ENCODE data around the gene SLC35E3.

The SLC35E3 gene

GRCh38 chr12:68773582-68773981 is 27.6 kb downstream of the SLC35E3 start:
- Histone ChIP-seq H2AFZ (ENCODE audit: low read depth, low read length) (no peak overlapping the region), H3K23ac (ENCODE audit: low read length in 2 of 2) (no peak overlapping the region), H3K14ac (ENCODE audit: low read length in 2 of 2) (no peak overlapping the region), H3K4ac (ENCODE audit: low read depth in 1 of 2, low read length in 2 of 2) (no peak overlapping the region), H3K4me1 (ENCODE audit: control insufficient read depth, insufficient read depth, low read depth, low read length) (no peaks in the 10 kb centered on the region), H4K91ac (ENCODE audit: low read length) (no peak overlapping the region), H3K4me2 (ENCODE audit: low read length, poor library complexity, severe bottlenecking) (no peak overlapping the region), H2BK120ac (ENCODE audit: low read depth, low read length) (no peak overlapping the region), H3K9ac (ENCODE audit: low read length) (no peak overlapping the region), H3K36me3 (ENCODE audit: control insufficient read depth in 1 of 2, insufficient read depth in 2 of 2, low read depth in 1 of 2, low read length in 2 of 2) (no peaks in the 10 kb centered on the region), H3K27ac (ENCODE audit: low read length, poor library complexity, severe bottlenecking) (no peak overlapping the region), H3K4me3 (ENCODE audit: insufficient read depth in 1 of 2, low read depth in 1 of 2, low read length in 2 of 2) (no peak overlapping the region), H3K79me1 (replicated peaks; ENCODE audit: low read length, poor library complexity, severe bottlenecking) (no peaks in the 10 kb centered on the region), H3K27me3 (ENCODE audit: control insufficient read depth in 1 of 2, insufficient read depth in 1 of 2, low read length in 2 of 2) (no peaks in the 10 kb centered on the region), H4K8ac (ENCODE audit: low read length) (no peak overlapping the region), H2BK12ac (ENCODE audit: low read length in 2 of 2) (no peak overlapping the region), H2BK5ac (ENCODE audit: low read depth, low read length, poor library complexity, severe bottlenecking) (no peak overlapping the region), H3K9me3 (ENCODE audit: control insufficient read depth, low read length) (no peaks in the 10 kb centered on the region), H3K18ac (ENCODE audit: low read depth in 1 of 2, low read length in 2 of 2) (no peak overlapping the region), H2BK15ac (ENCODE audit: low read depth, poor library complexity, severe bottlenecking) (no peak overlapping the region), H2AK5ac (ENCODE audit: low read length, severe bottlenecking) (no peak overlapping the region)
- no peak for DNase-seq
- 95% methylated on average over 2 of the region's 5 CpGs for WGBS

GRCh38 chr12:68775121-68775630 is 29.2 kb downstream of the SLC35E3 start:
- Histone ChIP-seq H3K9ac (ENCODE audit: low read length) (no peak overlapping the region), H2BK120ac (ENCODE audit: low read depth, low read length) (no peak overlapping the region), H3K4ac (ENCODE audit: low read depth in 1 of 2, low read length in 2 of 2) (no peak overlapping the region), H3K18ac (ENCODE audit: low read depth in 1 of 2, low read length in 2 of 2) (no peak overlapping the region), H2BK5ac (ENCODE audit: low read depth, low read length, poor library complexity, severe bottlenecking) (no peak overlapping the region), H2BK15ac (ENCODE audit: low read depth, poor library complexity, severe bottlenecking) (no peak overlapping the region), H3K9me3 (ENCODE audit: control insufficient read depth, low read length) (no peaks in the 10 kb centered on the region), H3K4me1 (ENCODE audit: control insufficient read depth, insufficient read depth, low read depth, low read length) (no peaks in the 10 kb centered on the region), H3K27ac (ENCODE audit: low read length, poor library complexity, severe bottlenecking) (no peak overlapping the region), H3K27me3 (ENCODE audit: control insufficient read depth in 1 of 2, insufficient read depth in 1 of 2, low read length in 2 of 2) (no peaks in the 10 kb centered on the region), H4K91ac (ENCODE audit: low read length) (no peak overlapping the region), H2AK5ac (ENCODE audit: low read length, severe bottlenecking) (no peak overlapping the region), H3K4me2 (ENCODE audit: low read length, poor library complexity, severe bottlenecking) (no peak overlapping the region), H3K36me3 (ENCODE audit: control insufficient read depth in 1 of 2, insufficient read depth in 2 of 2, low read depth in 1 of 2, low read length in 2 of 2) (no peaks in the 10 kb centered on the region), H4K8ac (ENCODE audit: low read length) (no peak overlapping the region), H2BK12ac (ENCODE audit: low read length in 2 of 2) (no peak overlapping the region), H3K14ac (ENCODE audit: low read length in 2 of 2) (no peak overlapping the region), H3K79me1 (replicated peaks; ENCODE audit: low read length, poor library complexity, severe bottlenecking) (no peaks in the 10 kb centered on the region), H3K23ac (ENCODE audit: low read length in 2 of 2) (no peak overlapping the region), H3K4me3 (ENCODE audit: insufficient read depth in 1 of 2, low read depth in 1 of 2, low read length in 2 of 2) (no peak overlapping the region), H2AFZ (ENCODE audit: low read depth, low read length) (no peak overlapping the region)
- DNase-seq: no peak
- WGBS: 98% methylated on average over 6 of the region's 7 CpGs

DNA sequence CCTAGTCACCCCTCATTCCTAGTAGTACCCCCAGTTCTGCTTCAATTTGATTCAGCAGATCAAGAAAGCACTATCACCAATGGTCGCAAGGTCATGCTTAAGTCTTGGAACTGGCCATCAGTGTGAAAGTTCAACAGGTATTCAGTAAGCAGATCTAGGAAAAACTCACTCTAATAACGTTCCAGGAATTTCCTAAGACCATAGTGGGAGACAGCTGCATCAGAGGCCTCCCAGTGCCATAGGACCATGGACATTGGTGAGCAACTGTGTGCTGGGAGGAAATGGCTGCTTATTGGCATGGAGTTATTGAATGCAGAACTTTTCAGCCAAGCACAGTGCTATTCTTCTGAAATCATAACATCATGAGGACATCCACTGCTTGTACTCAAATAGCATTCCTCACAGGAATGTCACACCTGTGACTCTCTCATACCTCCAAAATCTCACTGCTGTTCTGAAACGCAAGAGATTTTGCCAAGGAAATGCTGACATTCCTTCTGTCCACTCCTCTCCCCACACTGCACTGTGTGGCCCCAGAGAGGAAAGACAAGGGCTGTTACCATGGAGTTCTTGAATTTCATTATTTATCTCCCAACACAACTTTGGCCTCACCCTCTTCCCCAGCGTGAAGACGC is 31.1 kb downstream of the SLC35E3 start:
- no peaks in the 10 kb centered on the region for H3K36me3 ChIP-seq (ENCODE audit: control insufficient read depth in 1 of 2, insufficient read depth in 2 of 2, low read depth in 1 of 2, low read length in 2 of 2)
- H3K14ac ChIP-seq (ENCODE audit: low read length in 2 of 2): no peak overlapping the region
- H3K4me1 ChIP-seq (ENCODE audit: control insufficient read depth, insufficient read depth, low read depth, low read length): no peaks in the 10 kb centered on the region
- H2BK120ac ChIP-seq (ENCODE audit: low read depth, low read length): no peak overlapping the region
- H3K18ac ChIP-seq (ENCODE audit: low read depth in 1 of 2, low read length in 2 of 2): no peak overlapping the region
- no peak overlapping the region for H3K23ac ChIP-seq (ENCODE audit: low read length in 2 of 2)
- H3K9me3 ChIP-seq (ENCODE audit: control insufficient read depth, low read length): no peaks in the 10 kb centered on the region
- no peak overlapping the region for H2BK12ac ChIP-seq (ENCODE audit: low read length in 2 of 2)
- no peaks in the 10 kb centered on the region for H3K79me1 ChIP-seq (replicated peaks; ENCODE audit: low read length, poor library complexity, severe bottlenecking)
- H3K9ac ChIP-seq (ENCODE audit: low read length): no peak overlapping the region
- no peak overlapping the region for H2AK5ac ChIP-seq (ENCODE audit: low read length, severe bottlenecking)
- no peak overlapping the region for H3K4me2 ChIP-seq (ENCODE audit: low read length, poor library complexity, severe bottlenecking)
- no peak for DNase-seq
- 85% methylated on average over 5 of the region's 5 CpGs for WGBS
- H3K4me3 ChIP-seq (ENCODE audit: insufficient read depth in 1 of 2, low read depth in 1 of 2, low read length in 2 of 2): no peak overlapping the region
- H3K4ac ChIP-seq (ENCODE audit: low read depth in 1 of 2, low read length in 2 of 2): no peak overlapping the region
- no peak overlapping the region for H2BK5ac ChIP-seq (ENCODE audit: low read depth, low read length, poor library complexity, severe bottlenecking)
- H4K8ac ChIP-seq (ENCODE audit: low read length): no peak overlapping the region
- no peak overlapping the region for H3K27ac ChIP-seq (ENCODE audit: low read length, poor library complexity, severe bottlenecking)
- no peak overlapping the region for H2AFZ ChIP-seq (ENCODE audit: low read depth, low read length)
- H3K27me3 ChIP-seq (ENCODE audit: control insufficient read depth in 1 of 2, insufficient read depth in 1 of 2, low read length in 2 of 2): no peaks in the 10 kb centered on the region
- H4K91ac ChIP-seq (ENCODE audit: low read length): no peak overlapping the region
- H2BK15ac ChIP-seq (ENCODE audit: low read depth, poor library complexity, severe bottlenecking): no peak overlapping the region

GRCh38 chr12:68779280-68779679 is 33.3 kb downstream of the SLC35E3 start:
- Histone ChIP-seq H3K4me1 (ENCODE audit: control insufficient read depth, insufficient read depth, low read depth, low read length) (no peaks in the 10 kb centered on the region), H4K8ac (ENCODE audit: low read length) (no peak overlapping the region), H3K23ac (ENCODE audit: low read length in 2 of 2) (no peak overlapping the region), H2AK5ac (ENCODE audit: low read length, severe bottlenecking) (no peak overlapping the region), H2BK12ac (ENCODE audit: low read length in 2 of 2) (no peak overlapping the region), H3K4ac (ENCODE audit: low read depth in 1 of 2, low read length in 2 of 2) (no peak overlapping the region), H2BK15ac (ENCODE audit: low read depth, poor library complexity, severe bottlenecking) (no peak overlapping the region), H3K9ac (ENCODE audit: low read length) (no peak overlapping the region), H3K79me1 (replicated peaks; ENCODE audit: low read length, poor library complexity, severe bottlenecking) (no peaks in the 10 kb centered on the region), H3K18ac (ENCODE audit: low read depth in 1 of 2, low read length in 2 of 2) (no peak overlapping the region), H4K91ac (ENCODE audit: low read length) (no peak overlapping the region), H2BK120ac (ENCODE audit: low read depth, low read length) (no peak overlapping the region), H3K36me3 (ENCODE audit: control insufficient read depth in 1 of 2, insufficient read depth in 2 of 2, low read depth in 1 of 2, low read length in 2 of 2) (no peaks in the 10 kb centered on the region), H3K4me3 (ENCODE audit: insufficient read depth in 1 of 2, low read depth in 1 of 2, low read length in 2 of 2) (no peak overlapping the region), H3K4me2 (ENCODE audit: low read length, poor library complexity, severe bottlenecking) (no peak overlapping the region), H3K9me3 (ENCODE audit: control insufficient read depth, low read length) (no peaks in the 10 kb centered on the region), H3K14ac (ENCODE audit: low read length in 2 of 2) (no peak overlapping the region), H2BK5ac (ENCODE audit: low read depth, low read length, poor library complexity, severe bottlenecking) (no peak overlapping the region), H2AFZ (ENCODE audit: low read depth, low read length) (no peak overlapping the region), H3K27me3 (ENCODE audit: control insufficient read depth in 1 of 2, insufficient read depth in 1 of 2, low read length in 2 of 2) (no peaks in the 10 kb centered on the region), H3K27ac (ENCODE audit: low read length, poor library complexity, severe bottlenecking) (no peak overlapping the region)
- DNase-seq: no peak

Data from mesenchymal stem cell (in vitro differentiated cells and primary cell).